SK-N-DZ (cell line): ENCODE results near the gene GIPC1.
"Not testable (repeated sequence)": the region's sequence is repeated elsewhere in the genome, so short reads cannot be mapped to it uniquely, and the experiment has no call there.

Experiments
- DNase-seq: peaks from one replicate; pipeline ENCODE4 v3.0.0-alpha.2; 2015; ENCODE audit warnings: low spot score

Gene GIPC1

DNA sequence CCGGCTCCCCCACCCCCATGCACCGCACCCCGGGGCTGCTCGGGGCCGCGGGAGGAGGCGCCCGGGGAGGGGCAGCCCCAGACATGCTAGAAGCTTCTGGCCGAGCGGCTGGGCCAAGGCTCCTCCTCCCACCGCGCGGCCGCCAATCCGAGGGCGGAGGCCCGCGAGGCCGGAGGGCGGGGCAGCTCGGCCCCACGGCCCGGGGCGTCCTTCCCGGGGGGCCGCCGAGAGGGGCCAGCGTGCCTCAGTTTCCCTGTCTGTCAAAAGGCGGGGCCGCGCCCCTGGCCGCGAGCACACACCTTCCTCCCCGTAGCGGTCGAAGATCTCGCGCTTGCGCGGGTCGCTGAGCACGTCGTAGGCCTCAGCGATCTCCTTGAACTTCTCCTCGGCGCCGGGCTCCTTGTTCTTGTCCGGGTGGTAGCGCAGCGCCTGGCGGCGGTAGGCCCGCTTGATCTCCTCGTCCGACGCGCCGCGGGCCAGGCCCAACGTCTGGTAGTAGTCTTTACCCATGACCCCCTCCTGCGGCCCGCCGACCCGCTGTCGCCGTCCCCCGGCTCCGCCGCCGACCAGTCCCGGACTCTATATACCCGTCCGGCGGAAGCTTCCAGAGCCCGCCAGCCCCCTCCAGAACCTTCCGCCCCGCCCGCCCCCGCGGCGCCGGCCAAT is 22.0 kb upstream of the GIPC1 start, which contains the start of gene DNAJB1:
Gene DNAJB1, minus strand, starts transcription at position 558 of the 666 bp plus-strand sequence. Its CDS starts 48 bp downstream, at position 510.
- peak; percentile 63 for DNase-seq

DNA sequence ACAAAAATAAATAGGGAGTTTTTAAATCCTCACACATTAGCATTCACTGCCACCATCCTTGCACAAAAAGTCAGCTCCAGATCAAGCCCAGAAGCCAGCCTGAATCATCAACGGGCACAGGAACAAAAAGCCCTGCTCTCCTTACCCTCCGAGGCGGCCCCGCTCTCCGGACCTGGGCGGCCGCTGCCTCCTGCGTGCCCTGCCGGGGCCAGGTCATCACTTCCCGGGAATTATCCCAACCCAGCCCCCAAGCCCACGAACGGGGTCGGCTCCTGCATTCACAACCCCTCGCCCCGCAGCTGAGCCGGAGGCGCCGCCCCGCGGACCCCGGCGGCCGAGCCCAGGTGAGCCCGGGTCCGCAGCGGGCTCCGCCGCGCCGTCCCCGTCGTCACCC is 21.5 kb upstream of the GIPC1 start:
- no peak for DNase-seq

DNA sequence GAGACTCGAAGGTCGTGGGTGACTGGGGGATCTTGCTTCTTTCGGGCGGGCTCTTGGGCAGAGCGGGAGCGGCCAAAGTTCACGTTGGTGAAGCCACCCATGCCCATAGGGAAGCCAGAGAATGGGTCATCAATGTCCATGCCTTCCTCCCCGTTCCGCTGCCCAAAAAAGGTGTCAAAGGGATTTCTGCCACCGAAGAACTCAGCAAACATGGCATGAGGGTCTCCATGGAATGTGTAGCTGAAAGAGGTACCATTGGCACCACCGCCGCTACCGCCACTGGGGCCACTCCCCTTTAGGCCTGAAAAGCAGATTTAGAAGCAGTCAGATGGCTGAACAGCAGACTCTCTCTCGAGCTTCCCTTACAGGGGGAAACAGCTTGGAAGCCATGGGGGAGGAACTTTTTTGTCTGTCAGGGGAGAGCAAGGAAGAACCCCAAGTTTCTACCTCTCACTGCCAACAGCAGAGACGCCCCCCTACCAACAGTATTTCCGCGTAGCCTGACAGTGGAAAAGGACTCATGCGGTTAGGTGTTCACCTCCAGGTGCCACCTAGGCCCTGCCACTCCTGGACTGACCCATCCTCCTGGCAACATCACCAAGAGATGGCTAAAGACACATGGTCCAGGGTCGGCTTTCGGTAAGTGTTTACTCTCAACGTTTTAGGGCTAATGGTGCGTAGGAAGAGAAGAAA is 21.0 kb upstream of the GIPC1 start:
- no peak for DNase-seq

DNA sequence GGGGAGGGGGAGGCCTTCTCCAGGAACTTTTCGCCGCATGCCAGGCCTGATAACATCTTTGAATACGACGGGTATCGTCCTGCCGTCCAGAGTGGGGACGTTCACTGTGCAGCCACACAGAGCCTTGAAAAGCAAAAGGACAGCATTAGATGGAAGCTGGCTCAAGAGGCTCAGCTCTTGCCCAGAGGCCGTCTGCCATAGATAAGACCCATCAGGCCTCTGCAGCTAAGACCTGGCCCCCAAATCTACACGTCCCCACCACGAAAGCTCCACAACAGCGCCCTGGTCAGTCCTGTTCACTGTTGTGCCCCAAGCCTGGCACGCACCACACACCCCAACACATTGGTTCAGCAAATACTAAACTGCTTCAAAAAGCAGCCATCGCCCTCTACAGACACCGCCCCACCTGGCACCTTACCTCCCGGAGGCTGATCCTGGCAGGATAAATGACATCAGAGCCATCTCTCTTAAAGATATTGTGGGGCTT is 20.2 kb upstream of the GIPC1 start:
- DNase-seq = no peak

DNA sequence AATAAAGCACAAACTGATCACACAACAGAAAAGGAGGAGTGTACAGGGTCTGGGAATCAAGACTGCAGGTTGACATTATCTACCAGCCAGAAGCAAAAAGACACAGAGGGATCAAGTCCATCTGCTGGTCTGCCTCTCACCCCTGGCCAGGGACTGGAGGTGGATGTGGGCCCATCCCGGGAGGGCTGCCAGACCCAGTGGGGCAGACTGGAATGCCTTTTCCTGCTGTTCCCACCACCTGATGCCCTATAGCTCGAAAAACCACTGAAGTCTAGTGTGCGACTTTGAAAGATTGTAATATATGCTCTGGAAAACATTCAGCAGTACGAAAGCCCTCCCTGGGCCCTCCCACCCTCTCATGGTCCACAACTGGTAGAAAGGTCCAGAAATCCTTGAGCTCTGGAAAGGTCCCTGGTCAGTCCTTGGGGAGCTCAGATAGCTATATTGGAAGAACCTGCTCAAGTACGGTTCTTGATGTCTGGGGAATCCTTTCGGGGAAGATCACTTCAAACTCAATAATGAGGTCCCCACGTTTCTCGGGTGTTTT is 19.6 kb upstream of the GIPC1 start:
- no peak for DNase-seq

DNA sequence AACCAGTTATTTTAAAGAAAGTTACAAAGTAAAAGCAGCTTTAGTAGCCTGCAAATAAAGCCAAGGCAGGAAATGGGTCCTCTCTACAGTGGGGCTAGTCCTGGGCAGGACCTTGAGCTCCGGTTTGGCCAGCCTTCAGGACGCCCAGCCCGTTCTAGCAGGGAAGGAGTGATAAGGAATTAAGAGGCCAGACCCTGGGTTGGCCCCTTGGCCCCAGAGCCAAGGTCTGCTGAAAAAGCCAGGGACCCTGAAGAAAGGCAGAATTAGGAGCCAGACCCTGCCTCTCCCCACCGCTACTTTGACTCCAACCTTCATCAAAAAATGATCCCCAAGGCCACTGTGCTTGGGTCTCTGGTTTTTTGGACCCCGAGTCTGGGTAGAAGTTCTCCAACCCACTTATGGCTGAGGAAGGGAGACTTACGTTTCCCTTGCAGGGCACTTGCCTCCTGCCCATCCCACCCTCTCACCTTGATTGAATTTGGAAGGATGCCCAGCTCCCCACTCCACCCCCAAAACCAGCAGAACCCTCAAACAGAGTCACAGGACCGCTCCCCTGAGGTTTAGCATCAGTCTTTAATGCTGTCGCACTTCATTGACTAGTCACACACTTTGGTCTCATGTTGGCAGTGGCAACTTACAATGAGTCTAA is 18.4 kb upstream of the GIPC1 start:
- no peak for DNase-seq

DNA sequence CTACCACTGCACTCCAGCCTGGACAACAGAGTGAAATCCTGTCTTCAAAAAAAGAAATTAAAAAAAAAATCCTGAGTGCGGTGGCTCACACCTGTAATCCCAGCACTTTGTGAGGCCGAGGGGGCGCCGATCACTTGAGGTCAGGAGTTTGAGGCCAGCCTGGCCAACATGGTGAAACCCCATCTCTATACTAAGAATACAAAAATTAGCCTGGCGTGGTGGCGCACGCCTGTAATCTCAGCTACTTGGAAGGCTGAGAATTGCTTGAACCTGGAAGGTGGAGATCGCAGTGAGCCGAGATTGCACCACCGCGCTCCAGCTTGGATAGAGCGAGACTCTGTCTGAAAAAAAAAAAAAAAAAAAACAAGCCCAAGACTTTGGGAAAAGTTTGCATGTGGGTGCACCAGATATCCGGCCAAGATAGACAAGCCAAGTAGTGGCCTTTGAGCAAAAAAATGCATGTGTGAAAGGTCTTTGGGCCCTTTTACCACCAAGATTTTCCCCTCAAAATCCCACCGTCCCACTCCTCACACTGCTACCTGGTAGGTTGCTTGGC is 16.6 kb upstream of the GIPC1 start:
- DNase-seq = no peak

DNA sequence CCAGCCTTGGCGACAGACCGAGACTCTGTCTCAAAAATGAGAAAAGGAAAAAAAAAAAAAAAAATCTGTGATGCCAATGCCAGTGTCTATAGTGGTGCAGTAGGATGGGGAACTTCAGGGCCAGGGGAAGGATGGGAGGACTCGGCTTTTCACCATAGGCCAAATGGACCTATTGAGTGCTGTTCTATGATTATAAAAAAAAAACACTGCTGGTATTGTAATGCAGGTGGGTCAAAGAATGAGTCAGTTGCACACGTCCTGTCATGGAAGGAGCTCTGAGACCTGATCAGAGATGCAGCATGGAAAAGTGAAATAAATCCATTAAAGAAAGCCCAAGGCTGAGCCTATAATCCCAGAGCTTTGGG is 15.3 kb upstream of the GIPC1 start:
- no peak for DNase-seq

DNA sequence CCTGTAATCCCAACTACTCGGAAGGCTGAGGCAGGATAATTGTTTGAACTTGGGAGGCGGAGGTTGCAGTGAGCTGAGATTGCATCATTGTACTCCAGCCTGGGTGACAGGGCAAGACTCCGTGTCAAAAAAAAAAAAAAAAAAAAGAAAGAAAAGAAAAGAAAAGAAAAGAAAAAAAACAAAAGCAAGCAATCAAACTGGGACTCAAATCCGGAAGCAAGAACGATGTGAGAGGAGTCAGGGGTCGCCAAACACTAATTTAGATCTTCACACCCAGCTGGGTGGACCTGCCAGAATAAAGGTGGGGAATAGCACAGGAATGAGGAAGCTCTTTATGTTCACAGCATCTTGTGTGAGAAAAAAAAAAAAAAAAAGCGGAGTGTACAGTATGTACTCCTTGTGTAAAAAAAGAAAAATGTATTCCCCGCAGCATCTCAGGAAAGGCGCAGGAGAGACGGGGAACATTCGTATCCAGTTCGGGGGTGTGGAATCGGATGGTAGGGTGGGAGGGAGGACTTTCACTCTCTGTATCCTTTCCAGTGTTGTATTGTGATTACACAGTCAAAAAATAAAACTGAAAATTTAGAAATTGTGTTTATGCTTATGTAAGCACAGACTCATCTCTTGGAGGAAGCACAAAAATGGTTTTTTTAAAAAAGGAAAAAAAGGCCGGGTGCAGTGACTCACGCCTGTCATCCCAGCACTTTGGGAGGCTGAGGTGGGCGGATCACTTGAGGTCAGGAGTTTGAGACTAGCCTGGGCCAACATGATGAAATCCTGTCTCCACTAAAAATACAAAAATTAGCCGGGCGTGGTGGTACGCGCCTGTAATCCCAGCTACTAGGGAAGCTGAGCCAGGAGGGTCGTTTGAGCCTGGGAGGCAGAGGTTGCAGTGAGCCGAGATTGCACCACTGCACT is 14.6 kb upstream of the GIPC1 start:
- DNase-seq = no peak

DNA sequence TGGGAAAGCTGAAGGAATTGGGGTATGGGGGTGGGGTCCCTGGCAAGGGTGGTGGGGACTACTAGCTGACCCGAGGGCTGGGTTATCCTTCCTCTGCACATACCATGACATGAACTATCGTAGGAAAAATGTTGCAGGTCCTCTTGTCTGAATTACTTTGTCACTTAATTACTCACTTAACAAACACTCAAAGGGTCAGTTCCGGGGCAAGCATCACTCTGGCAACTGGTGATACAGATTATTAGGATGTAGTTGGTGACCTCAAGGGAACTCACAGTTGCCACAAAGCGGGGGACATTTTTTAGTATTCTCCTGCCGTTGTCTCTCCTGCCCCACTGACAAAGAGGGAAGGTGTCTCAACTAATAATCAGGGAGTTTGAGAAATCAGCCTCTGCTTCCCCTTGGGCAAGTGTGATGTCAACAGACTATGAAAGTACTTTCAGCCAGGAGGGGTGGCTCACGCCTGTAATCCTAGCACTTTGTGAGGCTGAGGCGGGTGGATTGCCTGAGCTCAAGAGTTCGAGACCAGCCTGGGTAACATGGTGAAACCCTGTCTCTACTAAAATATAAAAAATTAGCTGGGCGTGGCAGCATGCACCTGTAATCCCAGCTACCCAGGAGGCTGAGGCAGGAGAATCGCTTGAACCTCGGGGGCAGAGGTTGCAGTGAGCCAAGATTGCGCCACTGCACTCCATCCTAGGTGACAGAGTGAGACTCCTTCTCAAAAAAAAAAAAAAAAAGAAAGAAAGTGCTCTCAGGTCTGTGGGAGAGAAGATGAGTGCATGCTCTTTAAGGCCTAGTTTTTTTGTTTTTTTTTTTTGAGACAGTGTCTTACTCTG is 12.0 kb upstream of the GIPC1 start:
- DNase-seq = no peak

DNA sequence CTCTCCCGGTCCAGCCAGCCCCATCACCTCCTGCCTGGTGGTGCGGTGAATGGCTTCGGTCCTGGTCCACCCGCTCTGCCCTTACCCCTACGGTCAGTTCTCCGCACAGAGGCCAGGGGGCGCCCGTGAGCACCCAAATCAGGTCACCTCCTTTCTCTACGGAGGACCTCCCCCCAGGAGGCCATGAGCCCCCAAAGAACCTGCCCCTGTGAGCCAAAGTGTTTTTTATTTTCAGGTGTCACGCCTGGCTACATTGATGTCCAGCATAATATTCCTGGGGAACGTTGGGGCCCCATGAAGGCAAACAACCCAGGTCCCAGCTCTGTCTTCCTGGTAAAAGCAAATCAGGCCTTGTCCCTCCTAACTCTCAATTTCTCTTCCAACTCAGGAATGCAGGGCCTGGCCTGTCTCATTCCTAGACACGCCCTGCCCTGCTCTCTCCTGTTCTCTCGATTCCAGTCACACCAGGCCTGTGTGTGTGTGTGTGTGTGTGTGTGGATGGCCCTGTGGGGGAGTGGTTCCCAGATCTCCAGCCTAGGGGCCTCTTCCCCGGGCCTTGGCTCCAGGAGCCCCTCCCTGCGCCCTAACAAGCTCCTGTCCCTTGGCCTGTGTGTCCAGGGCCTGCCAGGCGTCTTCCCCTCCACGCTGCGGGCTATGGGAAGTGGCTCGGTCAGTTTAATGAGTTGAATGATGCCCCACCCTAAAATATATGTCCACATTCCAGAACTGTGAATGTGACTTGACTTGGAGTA is 9.7 kb upstream of the GIPC1 start:
- peak; percentile 66 for DNase-seq

DNA sequence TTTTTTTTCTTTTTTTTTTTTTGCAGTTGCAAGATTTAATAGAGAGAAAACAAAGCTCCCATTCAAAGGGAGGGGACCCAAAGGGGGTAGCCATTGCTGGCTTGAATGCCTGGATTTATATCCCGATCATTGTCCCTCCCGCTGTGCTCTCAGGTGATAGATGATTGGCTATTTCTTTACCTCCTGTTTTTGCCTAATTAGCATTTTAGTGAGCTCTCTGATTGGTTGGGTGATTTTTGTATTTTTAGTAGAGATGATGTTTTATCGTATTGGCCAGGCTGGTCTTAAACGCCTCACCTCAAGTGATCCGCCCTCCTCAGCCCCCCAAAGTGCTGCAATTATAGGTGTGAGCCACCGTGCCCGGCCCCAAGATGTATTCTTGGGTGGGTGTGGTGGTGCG is 8.6 kb upstream of the GIPC1 start:
- DNase-seq = not testable (repeated sequence)

DNA sequence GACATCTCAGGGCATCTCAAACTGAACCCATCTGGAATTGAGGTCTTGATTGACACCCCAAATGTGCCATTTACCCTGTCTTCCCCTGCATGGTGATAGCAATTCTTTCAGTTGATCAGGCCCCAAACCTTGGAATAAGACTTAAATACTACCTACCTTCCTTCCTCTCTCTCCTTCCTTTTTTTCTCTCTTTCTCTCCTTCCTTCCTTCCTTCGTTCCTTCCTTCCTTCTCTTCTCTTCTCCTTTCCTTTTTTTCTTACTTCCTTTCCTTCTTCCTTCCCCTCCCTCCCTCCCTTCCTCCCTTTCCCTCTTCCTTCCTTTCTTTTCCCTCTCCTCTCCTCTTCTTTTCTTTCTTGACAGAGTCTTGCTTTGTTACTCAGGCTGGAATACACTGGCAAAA is 7.4 kb upstream of the GIPC1 start:
- DNase-seq = no peak

DNA sequence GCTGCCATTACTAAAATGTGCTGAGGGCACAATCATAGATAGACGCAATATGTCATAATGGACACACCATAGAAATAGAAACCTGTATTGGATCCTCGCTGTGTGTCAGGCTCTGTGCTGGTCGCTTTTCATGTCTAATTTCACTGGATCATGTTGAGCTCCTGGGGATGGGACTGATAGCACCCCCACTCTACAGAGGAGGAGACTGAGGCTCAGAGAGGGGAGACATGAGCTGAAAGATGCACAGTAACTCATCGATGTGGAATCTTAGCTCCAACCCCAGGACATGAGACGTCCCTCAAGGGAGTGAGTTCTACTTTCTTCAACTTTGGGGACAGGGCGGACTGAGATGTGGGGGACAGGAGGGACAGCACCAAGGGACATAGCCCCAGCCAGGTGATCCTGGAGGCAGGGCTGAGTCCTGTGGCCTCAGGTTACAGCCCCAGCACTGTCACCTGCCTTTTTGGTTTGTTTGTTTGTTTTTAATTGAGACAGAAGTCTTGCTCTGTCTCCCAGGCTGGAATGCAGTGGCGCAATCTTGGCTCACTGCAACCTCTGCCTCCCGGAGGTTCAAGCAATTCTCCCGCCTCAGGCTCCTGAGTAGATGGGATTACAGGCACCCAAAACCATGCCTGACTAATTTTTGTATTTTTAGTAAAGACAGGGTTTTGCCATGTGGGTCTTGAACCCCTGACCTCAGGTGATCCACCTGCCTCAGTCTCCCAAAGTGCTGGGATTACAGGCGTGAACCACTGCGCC is 6.6 kb upstream of the GIPC1 start:
- DNase-seq = no peak

DNA sequence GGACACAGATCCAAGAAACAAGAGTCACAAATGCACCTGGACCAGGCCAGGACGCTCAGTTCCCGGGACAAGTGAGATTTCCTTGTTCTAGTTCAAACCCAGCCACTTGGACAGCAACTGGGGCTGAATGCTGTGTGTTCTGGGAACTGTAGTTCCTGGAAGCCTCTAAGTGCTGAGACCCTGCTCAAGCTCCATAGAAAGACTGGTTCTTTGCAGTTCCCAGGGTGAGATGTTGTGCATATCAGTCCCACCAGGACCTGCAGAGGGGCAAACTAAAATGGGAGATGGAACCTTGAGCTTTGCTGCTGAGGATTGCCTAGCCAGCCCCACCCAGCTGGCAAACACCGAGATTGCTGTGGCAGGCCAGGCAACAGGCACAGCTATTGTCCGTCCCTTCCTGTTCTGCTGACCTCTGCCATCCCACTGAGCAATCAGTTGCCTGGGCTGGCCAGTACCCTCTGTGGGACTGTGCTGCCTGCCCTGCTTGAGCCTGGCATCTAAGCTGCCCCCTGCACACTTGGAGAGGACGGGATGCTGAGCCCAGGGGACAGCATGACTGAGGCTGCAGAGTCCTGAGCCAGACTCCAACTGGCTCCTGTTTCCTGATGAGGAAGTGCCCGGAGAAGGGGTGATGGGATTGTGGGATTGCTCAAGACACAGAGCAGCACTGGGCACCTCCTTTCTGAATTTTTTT is 1.4 kb upstream of the GIPC1 start:
- DNase-seq = peak; percentile 43

DNA sequence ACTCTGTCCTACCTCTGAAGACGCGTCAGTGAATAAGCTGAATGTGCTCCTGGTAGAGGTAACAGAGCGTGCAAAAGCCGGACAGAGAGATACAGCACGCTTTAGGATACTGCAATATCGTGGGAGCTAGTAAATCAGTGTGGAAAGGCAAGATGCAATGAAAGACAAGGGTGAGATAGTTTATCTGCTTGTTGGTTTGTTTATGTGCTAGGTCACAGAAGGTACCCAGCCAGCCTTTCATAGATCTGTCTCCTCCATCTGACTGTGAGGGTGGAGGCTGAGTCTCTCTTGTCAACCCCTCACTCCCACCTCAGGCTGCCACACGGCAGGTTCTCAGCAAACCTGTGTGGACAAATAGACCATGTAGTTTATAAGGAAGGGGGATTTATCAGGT is 904 bp upstream of the GIPC1 start:
- DNase-seq = no peak

DNA sequence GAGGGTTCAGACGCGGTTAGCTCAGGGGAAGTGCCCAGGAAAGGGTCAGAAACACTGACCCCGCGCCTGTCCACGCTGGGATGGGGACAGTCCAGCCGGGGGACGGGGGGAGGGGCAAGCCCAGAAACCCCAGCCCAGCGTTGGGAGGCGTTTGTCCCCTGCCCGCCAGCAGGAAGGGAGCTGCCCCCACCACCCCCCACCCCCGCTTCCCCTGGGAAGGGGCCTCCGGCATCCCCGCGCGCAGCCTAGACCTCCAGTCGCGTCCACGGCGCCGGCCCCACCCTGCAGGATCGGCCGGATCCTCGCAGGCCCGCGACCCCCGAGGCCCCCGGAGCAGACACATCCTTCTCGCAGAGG is 277 bp downstream of the GIPC1 start:
- DNase-seq = no peak
